ENCODE results near the gene RNF169. TPM values are rescaled to one million over a fixed set of nuclear protein-coding genes. Genes with fewer than 3 reads are reported as not detected.

RNF169 gene
- total and polyA plus RNA-seq, 4 donors, result 0.60 to 11.0 (median 5.1) TPM

- no peak overlapping the region for H3K4me3 ChIP-seq (ENCODE audit: low read depth in 1 of 3, low read length in 3 of 3)
- H3K27ac ChIP-seq (ENCODE audit: low read depth in 1 of 2, low read length in 2 of 2), result no peak overlapping the region
- no peaks in the 10 kb centered on the region for H3K27me3 ChIP-seq (ENCODE audit: control insufficient read depth in 4 of 4, insufficient read depth in 4 of 4, low read length in 3 of 4)
- H3K36me3 ChIP-seq (ENCODE audit: control insufficient read depth in 4 of 4, insufficient read depth in 3 of 4, low read depth in 1 of 4, low read length in 3 of 4), result peaks cover 0 to 2% (median 0%) of the 10 kb centered on the region in 4 donors
- no peak overlapping the region for H3K9ac ChIP-seq (ENCODE audit: low read depth in 1 of 2, low read length in 2 of 2)
- TF ChIP-seq FOXA2 (IDR thresholded peaks at IDR 0.05), result no peak
- TF ChIP-seq HNF4A (conservative IDR thresholded peaks at IDR 0.05), result no peak
- no peak for TF ChIP-seq TAF1 (conservative IDR thresholded peaks at IDR 0.05)
- no peak for TF ChIP-seq ZBTB33 (IDR thresholded peaks at IDR 0.05)
- no peak for TF ChIP-seq SP1 (IDR thresholded peaks at IDR 0.05)
- no peak for TF ChIP-seq EGR1 (IDR thresholded peaks at IDR 0.05; ENCODE audit: low read depth in 2 of 2)
- no peak for TF ChIP-seq GABPA (IDR thresholded peaks at IDR 0.05 in 1 of 2, conservative IDR thresholded peaks at IDR 0.05 in 1 of 2)
- TF ChIP-seq REST (IDR thresholded peaks at IDR 0.05), result no peak
- no peak for TF ChIP-seq RXRA (IDR thresholded peaks at IDR 0.05)
- no peak for TF ChIP-seq MAX (IDR thresholded peaks at IDR 0.05)
- TF ChIP-seq NR2F2 (IDR thresholded peaks at IDR 0.05), result no peak
- no peak for TF ChIP-seq CTCF (IDR thresholded peaks at IDR 0.05; ENCODE audit: low read depth, low read length, missing input control)
- no peak for TF ChIP-seq ATF3 (IDR thresholded peaks at IDR 0.05)
- no peak for TF ChIP-seq FOXA1 (IDR thresholded peaks at IDR 0.05)
- no peak for TF ChIP-seq JUND (IDR thresholded peaks at IDR 0.05)
- no peak for TF ChIP-seq RAD21 (IDR thresholded peaks at IDR 0.05)
- no peak for TF ChIP-seq YY1 (IDR thresholded peaks at IDR 0.05)
- peaks cover 0 to 4% (median 2%) of the 10 kb centered on the region in 4 donors for H3K4me1 ChIP-seq (ENCODE audit: control insufficient read depth in 4 of 4, insufficient read depth in 4 of 4, low read length in 3 of 4)
- no peaks in the 10 kb centered on the region for H3K9me3 ChIP-seq (ENCODE audit: control insufficient read depth in 4 of 4, low read length in 3 of 4)
- no peak for DNase-seq (ENCODE audit: low spot score)
Measured at GRCh38 chr11:74776546-74776945, 27.9 kb downstream of the RNF169 start.

- Histone ChIP-seq H3K27me3 (ENCODE audit: control insufficient read depth in 4 of 4, insufficient read depth in 4 of 4, low read length in 3 of 4) (no peaks in the 10 kb centered on the region), H3K27ac (ENCODE audit: low read depth in 1 of 2, low read length in 2 of 2) (no peak overlapping the region), H3K4me1 (ENCODE audit: control insufficient read depth in 4 of 4, insufficient read depth in 4 of 4, low read length in 3 of 4) (peaks cover 0 to 4% (median 2%) of the 10 kb centered on the region in 4 donors), H3K4me3 (ENCODE audit: low read depth in 1 of 3, low read length in 3 of 3) (no peak overlapping the region), H3K36me3 (ENCODE audit: control insufficient read depth in 4 of 4, insufficient read depth in 3 of 4, low read depth in 1 of 4, low read length in 3 of 4) (peaks cover 0 to 2% (median 0%) of the 10 kb centered on the region in 4 donors), H3K9ac (ENCODE audit: low read depth in 1 of 2, low read length in 2 of 2) (no peak overlapping the region), H3K9me3 (ENCODE audit: control insufficient read depth in 4 of 4, low read length in 3 of 4) (no peaks in the 10 kb centered on the region)
- TF ChIP-seq TAF1 (conservative IDR thresholded peaks at IDR 0.05) (no peak), ATF3 (IDR thresholded peaks at IDR 0.05) (no peak), MAX (IDR thresholded peaks at IDR 0.05) (no peak), GABPA (IDR thresholded peaks at IDR 0.05 in 1 of 2, conservative IDR thresholded peaks at IDR 0.05 in 1 of 2) (no peak), HNF4A (conservative IDR thresholded peaks at IDR 0.05) (no peak), RXRA (IDR thresholded peaks at IDR 0.05) (no peak), HNF4G (IDR thresholded peaks at IDR 0.05) (no peak), FOXA2 (IDR thresholded peaks at IDR 0.05) (no peak), YY1 (IDR thresholded peaks at IDR 0.05) (no peak), FOXA1 (IDR thresholded peaks at IDR 0.05) (no peak)
- DNase-seq (ENCODE audit: low spot score), result no peak
Measured at GRCh38 chr11:74777038-74777437, 28.4 kb downstream of the RNF169 start.

Measured in liver (tissue), 9 donors.